Stimulated activated CD8-positive, alpha-beta memory T cell treated with anti-CD3 and anti-CD28 coated beads, Interleukin-12 subunit alpha, Interleukin-12 subunit beta, amount 100 ng/mL, for 4 hours (primary cell): ENCODE measurements around the gene ZNF791.
"Not testable (repeated sequence)": the region's sequence is repeated elsewhere in the genome, so short reads cannot be mapped to it uniquely, and the experiment has no call there.

Source experiments
- DNase-seq: peaks from one replicate; pipeline ENCODE4 v3.0.0-alpha.2; 2020; ENCODE audit warnings: low read depth

Gene ZNF791

GRCh38 chr19:12667731-12668302, 57.1 kb downstream of the ZNF791 start:
- no peak for DNase-seq

- DNase-seq: no peak
These were observed 57.6 kb downstream of the ZNF791 start for GRCh38 chr19:12668346-12668745.

- peak; percentile 43 for DNase-seq
These were observed 58.2 kb downstream of the ZNF791 start for GRCh38 chr19:12668932-12669269.

DNA sequence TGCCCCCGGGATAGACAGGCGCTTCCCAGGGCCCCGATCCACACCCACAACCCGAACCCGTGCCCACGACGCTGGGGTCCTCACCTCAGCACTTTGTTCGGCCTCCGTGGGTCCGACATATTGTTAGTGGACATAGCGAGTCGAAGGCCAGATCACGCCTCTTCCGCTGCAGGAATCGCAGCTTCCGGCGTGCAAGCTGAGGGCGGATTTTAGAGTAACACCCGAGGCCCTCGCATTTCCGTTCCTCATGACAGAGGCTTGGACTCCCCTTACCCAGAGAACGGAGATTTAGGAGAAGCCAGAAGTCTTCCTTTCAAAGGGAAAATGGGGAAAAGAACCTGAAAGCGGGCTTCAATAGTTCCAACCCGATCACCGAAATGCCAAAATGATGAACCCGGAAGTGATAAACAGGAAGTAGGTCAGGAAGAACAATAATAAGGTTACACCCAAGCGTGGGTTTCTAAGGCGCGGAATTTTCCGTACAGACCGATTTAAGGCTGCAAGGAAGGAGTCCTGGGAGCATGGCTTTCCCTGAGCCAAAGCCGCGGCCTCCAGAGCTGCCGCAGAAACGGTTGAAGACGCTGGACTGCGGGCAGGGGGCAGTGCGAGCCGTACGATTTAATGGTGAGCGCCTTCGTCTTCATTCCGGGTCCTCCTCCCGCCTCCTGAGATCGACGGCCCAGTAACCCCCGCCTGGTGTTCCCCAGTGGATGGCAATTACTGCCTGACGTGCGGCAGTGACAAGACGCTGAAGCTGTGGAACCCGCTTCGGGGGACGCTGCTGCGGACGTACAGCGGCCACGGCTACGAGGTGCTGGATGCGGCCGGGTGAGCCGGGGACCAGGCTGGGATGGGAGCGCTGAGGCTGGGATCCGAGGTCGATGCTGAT, 58.8 kb downstream of the ZNF791 start:
- DNase-seq: peak; percentile 60

- DNase-seq: no peak
These were observed 59.6 kb downstream of the ZNF791 start for GRCh38 chr19:12670159-12670928.

DNA sequence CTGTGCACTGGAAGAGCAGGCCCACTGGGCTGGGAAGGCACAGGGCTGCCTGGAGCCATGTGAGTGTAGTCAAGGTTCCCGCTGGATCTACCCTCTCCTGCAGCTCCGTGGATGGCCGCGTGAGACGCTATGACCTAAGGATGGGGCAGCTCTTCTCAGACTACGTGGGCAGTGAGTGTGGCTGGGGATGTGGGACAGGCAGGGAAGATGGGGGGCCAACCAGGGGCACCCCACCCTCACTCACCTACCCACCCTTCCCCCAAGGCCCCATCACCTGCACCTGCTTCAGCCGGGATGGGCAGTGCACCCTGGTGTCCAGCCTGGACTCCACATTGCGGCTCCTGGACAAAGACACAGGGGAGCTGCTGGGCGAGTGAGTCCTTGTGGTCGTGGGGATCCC, 62.0 kb downstream of the ZNF791 start:
- no peak for DNase-seq

GRCh38 chr19:12675399-12675798, 64.7 kb downstream of the ZNF791 start:
- DNase-seq: no peak

- DNase-seq: no peak
These were observed 65.2 kb downstream of the ZNF791 start for GRCh38 chr19:12675940-12676339.

GRCh38 chr19:12676384-12676792, 65.7 kb downstream of the ZNF791 start:
- DNase-seq: peak; percentile 59

DNA sequence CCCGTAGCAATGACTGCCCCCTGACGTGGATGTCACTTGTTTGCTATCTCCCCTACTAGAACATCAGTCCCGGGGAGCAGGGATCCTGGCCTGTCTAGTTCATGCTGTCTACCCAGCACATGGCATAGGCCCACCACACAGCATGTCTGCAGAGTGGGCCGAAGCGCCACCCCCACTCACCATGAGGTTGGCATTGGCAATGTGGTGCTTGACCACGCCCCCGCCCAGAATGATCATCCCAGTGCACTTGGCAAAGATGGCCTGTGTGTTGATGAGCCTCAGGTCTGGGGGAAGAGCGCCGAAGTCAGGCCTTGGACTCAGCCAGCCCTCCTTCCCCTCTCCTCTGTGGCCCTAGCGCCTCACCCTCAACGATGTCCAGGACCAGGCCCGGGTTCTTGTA, 66.2 kb downstream of the ZNF791 start:
- DNase-seq: no peak

GRCh38 chr19:12678039-12678438, 67.3 kb downstream of the ZNF791 start:
- DNase-seq: not testable (repeated sequence)

DNA sequence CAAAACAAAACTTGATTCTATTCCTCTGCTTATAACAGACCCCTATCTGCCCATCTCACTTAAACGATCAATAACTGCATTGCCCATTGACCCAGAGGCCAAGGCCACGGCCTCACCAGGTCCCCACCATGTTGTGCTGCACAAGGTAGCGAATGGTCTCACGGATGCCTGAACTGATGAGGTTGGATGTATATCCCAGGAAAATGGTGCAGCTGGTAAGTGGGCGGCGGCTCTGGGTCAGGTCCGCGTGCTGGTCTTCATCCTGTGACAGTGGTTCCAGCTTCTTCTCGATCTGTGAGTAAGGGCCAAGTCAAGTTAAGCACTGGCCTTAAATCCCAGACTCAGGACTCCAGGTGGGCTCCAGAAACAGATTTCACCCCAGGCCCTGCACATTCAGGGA, 69.3 kb downstream of the ZNF791 start:
- DNase-seq: no peak

DNA sequence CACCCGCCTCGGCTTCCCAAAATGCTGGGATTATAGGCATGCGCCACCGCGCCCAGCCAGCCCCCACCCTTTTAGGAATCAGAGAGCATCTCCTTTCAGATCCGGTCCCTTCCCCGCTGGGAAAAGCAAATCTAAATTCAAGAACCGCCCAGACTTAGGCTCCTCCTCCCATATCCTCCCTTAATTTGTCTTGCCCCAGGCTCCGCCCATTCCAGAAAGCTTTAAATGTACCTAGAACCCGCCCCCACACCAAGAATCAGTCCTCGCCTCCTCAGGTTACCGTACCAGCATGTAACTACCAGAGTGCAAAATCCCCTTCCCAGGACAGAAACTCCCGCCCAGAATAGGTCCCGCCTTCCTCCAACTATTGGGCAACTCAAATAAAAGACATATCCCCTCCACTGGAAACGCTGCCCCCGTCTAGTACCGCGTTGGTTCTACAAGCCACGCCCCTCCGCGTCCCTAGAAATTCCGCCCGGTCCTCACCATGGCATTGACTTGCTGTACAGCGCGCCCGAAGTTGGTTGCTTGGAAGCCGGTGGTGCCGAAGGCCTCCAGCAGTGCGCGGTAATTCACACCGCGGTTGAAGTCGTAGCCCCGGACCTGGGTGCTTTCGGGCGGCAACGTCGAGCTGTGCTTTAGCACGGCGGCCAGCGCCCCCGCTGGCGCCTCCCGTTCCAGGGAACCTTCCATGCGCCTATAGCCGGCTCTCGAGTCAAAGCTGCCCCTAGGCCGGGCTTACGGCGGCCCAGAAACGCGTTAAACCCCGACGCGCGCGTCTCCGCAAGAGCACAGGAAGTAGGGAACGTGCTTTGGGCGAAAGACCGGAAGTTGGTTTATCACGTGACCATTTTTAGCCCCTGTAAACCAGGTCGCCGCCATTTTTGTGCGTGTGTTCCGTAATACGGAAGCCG, 70.6 kb downstream of the ZNF791 start, which contains the start of gene DHPS:
Gene DHPS, minus strand, starts transcription at position 807 of the 914 bp plus-strand sequence. Its CDS starts 114 bp downstream, at position 693.
- DNase-seq: peak; percentile 70
